ENCODE data around the gene LARGE1.

Gene LARGE1

DNA sequence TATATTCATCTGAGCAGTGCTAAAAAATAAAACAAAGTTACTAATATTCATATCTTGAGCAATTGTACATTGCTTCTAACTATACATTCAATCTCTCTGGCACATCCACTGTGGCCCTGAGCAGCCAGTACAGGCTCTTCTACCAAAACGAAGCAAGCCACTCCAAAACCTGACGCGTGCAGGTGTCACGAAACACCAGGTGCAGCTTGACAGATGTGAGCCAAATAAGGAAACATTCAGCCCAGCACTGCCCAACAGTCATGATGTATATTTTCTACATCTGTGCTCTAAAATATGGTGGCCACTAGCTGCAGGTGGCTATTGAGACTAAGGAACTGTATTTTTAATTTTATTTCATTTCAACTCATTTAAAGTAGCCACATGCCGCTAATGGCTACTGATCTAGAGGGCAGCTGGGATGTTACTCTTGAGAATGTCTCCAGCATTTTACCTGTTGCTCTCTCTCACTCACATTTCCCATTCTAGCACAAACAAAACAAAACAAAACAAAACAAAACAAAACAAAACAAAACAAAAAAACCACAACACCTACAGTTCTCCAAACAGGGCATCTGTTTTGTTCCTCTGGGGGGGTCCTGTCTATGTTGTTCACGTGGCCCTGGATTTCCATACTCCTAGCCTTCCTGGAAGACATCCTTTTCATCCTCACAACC is 77.7 kb downstream of the LARGE1 start:
- H3K4me3 ChIP-seq (replicated peaks; ENCODE audit: insufficient read depth, low read length) = no peak overlapping the region

DNA sequence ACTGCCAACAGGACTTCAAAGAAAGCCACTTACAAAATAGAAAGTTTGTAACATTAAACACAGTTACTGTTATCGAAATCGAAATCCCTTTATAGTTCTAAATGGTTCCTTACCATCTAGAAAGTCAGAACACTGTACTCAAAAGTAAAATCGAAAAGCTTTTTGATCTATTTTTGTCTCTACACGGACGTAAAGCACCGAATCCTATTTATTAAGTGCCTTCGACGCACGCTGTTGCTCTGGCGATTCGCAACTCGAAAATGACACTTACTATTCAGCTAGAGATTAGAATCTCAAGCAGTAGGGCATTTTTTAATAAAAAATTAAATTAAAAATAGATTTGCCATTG is 78.3 kb downstream of the LARGE1 start:
- H3K27ac ChIP-seq (replicated peaks) = no peak overlapping the region
- TF ChIP-seq, protein P1, sequence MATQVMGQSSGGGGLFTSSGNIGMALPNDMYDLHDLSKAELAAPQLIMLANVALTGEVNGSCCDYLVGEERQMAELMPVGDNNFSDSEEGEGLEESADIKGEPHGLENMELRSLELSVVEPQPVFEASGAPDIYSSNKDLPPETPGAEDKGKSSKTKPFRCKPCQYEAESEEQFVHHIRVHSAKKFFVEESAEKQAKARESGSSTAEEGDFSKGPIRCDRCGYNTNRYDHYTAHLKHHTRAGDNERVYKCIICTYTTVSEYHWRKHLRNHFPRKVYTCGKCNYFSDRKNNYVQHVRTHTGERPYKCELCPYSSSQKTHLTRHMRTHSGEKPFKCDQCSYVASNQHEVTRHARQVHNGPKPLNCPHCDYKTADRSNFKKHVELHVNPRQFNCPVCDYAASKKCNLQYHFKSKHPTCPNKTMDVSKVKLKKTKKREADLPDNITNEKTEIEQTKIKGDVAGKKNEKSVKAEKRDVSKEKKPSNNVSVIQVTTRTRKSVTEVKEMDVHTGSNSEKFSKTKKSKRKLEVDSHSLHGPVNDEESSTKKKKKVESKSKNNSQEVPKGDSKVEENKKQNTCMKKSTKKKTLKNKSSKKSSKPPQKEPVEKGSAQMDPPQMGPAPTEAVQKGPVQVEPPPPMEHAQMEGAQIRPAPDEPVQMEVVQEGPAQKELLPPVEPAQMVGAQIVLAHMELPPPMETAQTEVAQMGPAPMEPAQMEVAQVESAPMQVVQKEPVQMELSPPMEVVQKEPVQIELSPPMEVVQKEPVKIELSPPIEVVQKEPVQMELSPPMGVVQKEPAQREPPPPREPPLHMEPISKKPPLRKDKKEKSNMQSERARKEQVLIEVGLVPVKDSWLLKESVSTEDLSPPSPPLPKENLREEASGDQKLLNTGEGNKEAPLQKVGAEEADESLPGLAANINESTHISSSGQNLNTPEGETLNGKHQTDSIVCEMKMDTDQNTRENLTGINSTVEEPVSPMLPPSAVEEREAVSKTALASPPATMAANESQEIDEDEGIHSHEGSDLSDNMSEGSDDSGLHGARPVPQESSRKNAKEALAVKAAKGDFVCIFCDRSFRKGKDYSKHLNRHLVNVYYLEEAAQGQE (IDR thresholded peaks at IDR 0.05; ENCODE audit: insufficient replicate concordance, low read depth) = no peak
- TF ChIP-seq POLR2AphosphoS5 (IDR thresholded peaks at IDR 0.05; ENCODE audit: low read depth) (no peak), GABPA (IDR thresholded peaks at IDR 0.05; ENCODE audit: low read depth) (no peak), SPI1 (IDR thresholded peaks at IDR 0.05; ENCODE audit: borderline replicate concordance, low read depth) (no peak)
- TF ChIP-seq, protein P2, sequence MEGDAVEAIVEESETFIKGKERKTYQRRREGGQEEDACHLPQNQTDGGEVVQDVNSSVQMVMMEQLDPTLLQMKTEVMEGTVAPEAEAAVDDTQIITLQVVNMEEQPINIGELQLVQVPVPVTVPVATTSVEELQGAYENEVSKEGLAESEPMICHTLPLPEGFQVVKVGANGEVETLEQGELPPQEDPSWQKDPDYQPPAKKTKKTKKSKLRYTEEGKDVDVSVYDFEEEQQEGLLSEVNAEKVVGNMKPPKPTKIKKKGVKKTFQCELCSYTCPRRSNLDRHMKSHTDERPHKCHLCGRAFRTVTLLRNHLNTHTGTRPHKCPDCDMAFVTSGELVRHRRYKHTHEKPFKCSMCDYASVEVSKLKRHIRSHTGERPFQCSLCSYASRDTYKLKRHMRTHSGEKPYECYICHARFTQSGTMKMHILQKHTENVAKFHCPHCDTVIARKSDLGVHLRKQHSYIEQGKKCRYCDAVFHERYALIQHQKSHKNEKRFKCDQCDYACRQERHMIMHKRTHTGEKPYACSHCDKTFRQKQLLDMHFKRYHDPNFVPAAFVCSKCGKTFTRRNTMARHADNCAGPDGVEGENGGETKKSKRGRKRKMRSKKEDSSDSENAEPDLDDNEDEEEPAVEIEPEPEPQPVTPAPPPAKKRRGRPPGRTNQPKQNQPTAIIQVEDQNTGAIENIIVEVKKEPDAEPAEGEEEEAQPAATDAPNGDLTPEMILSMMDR (IDR thresholded peaks at IDR 0.05; ENCODE audit: insufficient read depth, low read length) = no peak
- no peak for DNase-seq (ENCODE audit: low read depth in 1 of 2, low spot score in 1 of 2)
- no peaks in the 10 kb centered on the region for H3K27me3 ChIP-seq (ENCODE audit: insufficient read depth, poor library complexity, severe bottlenecking)
- H3K4me3 ChIP-seq (replicated peaks; ENCODE audit: insufficient read depth, low read length) = no peak overlapping the region

More for the DNA sequence above, 77.7 kb downstream of the LARGE1 start:
- Histone ChIP-seq H3K27ac (replicated peaks) (no peak overlapping the region), H3K27me3 (ENCODE audit: insufficient read depth, poor library complexity, severe bottlenecking) (no peaks in the 10 kb centered on the region)
- TF ChIP-seq POLR2AphosphoS5 (IDR thresholded peaks at IDR 0.05; ENCODE audit: low read depth) (no peak), GABPA (IDR thresholded peaks at IDR 0.05; ENCODE audit: low read depth) (no peak), SPI1 (IDR thresholded peaks at IDR 0.05; ENCODE audit: borderline replicate concordance, low read depth) (no peak)
- TF ChIP-seq, protein P2 (IDR thresholded peaks at IDR 0.05; ENCODE audit: insufficient read depth, low read length) = no peak
- TF ChIP-seq, protein P1 (IDR thresholded peaks at IDR 0.05; ENCODE audit: insufficient replicate concordance, low read depth) = no peak
- DNase-seq (ENCODE audit: low read depth in 1 of 2, low spot score in 1 of 2) = no peak

DNA sequence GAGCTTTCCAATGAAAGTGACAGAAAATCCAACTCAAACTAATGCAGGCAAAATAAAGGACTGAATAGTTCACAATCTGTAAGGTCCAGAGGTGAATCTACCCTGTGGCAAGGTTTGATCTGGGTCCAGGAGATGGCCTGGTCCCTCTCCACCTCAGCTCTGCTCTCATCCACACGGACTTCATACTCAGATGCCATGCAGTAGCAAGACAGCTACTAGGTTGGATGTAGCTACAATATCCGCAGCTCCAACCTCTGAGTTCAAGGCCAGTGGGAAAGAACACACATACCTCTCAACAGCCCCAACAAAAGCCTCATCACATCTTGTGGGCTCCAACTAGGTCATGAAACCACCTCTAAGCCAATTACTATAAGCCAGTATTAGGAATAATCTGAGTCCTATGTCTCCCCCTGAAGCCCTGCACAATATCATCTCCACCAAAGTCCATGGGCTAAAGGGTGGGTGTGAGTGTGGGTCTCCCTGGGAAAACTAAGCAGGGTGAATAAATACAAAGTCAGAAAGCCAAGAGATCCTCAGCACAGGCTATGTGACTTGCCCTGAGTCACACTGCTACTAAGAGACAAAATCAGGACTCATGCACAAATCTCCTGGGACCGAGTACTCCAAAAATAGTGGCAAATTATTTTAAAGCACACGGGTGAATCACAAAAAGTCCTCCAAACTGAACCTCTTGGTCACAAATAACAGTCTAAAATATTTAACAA is 78.8 kb downstream of the LARGE1 start:
- H3K27ac ChIP-seq (replicated peaks) = no peak overlapping the region
- DNase-seq (ENCODE audit: low read depth in 1 of 2, low spot score in 1 of 2) = no peak
- no peak for TF ChIP-seq SPI1 (IDR thresholded peaks at IDR 0.05; ENCODE audit: borderline replicate concordance, low read depth)
- TF ChIP-seq, protein P1 (IDR thresholded peaks at IDR 0.05; ENCODE audit: insufficient replicate concordance, low read depth) = no peak
- H3K4me3 ChIP-seq (replicated peaks; ENCODE audit: insufficient read depth, low read length) = no peak overlapping the region
- no peaks in the 10 kb centered on the region for H3K27me3 ChIP-seq (ENCODE audit: insufficient read depth, poor library complexity, severe bottlenecking)
